ENCODE data around the gene RSPO1. TPM values are rescaled to one million over a fixed set of nuclear protein-coding genes. Genes with fewer than 3 reads are reported as not detected.

Gene RSPO1
- total RNA-seq, 2 donors from 2014 or later = not detected

GRCh38 chr1:37628026-37628556 lies 6.6 kb downstream of the RSPO1 start:
- Mint-ChIP-seq H3K36me3 (ENCODE audit: low read depth) (peaks cover 8% of the 10 kb centered on the region), H3K27me3 (peaks cover 87% of the 10 kb centered on the region), H3K4me3 (no peak overlapping the region), H3K27ac (no peak overlapping the region), H3K4me1 (peaks cover 9% of the 10 kb centered on the region)
- ATAC-seq = no peak
- H3K9me3 ChIP-seq (ENCODE audit: control insufficient read depth, low read length, poor library complexity, severe bottlenecking) = no peaks in the 10 kb centered on the region
- DNase-seq = no peak

GRCh38 chr1:37622131-37622530 lies 12.6 kb downstream of the RSPO1 start:
- H3K36me3 Mint-ChIP-seq (ENCODE audit: low read depth) = peaks cover 9% of the 10 kb centered on the region
- H3K27me3 Mint-ChIP-seq = peaks cover 55% of the 10 kb centered on the region
- DNase-seq (no peak), ATAC-seq (no peak)
- no peak overlapping the region for H3K27ac Mint-ChIP-seq
- peaks cover 17% of the 10 kb centered on the region for H3K4me1 Mint-ChIP-seq
- H3K9me3 ChIP-seq (ENCODE audit: control insufficient read depth, low read length, poor library complexity, severe bottlenecking) = no peaks in the 10 kb centered on the region
- H3K4me3 Mint-ChIP-seq = no peak overlapping the region

GRCh38 chr1:37621326-37621870 lies 13.3 kb downstream of the RSPO1 start:
- H3K36me3 Mint-ChIP-seq (ENCODE audit: low read depth) = peaks cover 9% of the 10 kb centered on the region
- H3K27me3 Mint-ChIP-seq = peaks cover 55% of the 10 kb centered on the region
- DNase-seq (no peak), ATAC-seq (no peak)
- no peak overlapping the region for H3K4me3 Mint-ChIP-seq
- no peaks in the 10 kb centered on the region for H3K9me3 ChIP-seq (ENCODE audit: control insufficient read depth, low read length, poor library complexity, severe bottlenecking)
- no peak overlapping the region for H3K27ac Mint-ChIP-seq
- peaks cover 17% of the 10 kb centered on the region for H3K4me1 Mint-ChIP-seq

GRCh38 chr1:37620707-37621106 lies 14.0 kb downstream of the RSPO1 start:
- H3K27ac Mint-ChIP-seq = no peak overlapping the region
- H3K4me3 Mint-ChIP-seq = no peak overlapping the region
- H3K9me3 ChIP-seq (ENCODE audit: control insufficient read depth, low read length, poor library complexity, severe bottlenecking) = no peaks in the 10 kb centered on the region
- peaks cover 55% of the 10 kb centered on the region for H3K27me3 Mint-ChIP-seq
- no peak for ATAC-seq
- peaks cover 17% of the 10 kb centered on the region for H3K4me1 Mint-ChIP-seq
- peaks cover 13% of the 10 kb centered on the region for H3K36me3 Mint-ChIP-seq (ENCODE audit: low read depth)
- DNase-seq = no peak

- H3K9me3 ChIP-seq (ENCODE audit: control insufficient read depth, low read length, poor library complexity, severe bottlenecking) = no peaks in the 10 kb centered on the region
- no peak for DNase-seq
- H3K36me3 Mint-ChIP-seq (ENCODE audit: low read depth) = peaks cover 14% of the 10 kb centered on the region
- ATAC-seq = no peak
- peaks cover 15% of the 10 kb centered on the region for H3K4me1 Mint-ChIP-seq
- H3K4me3 Mint-ChIP-seq = no peak overlapping the region
- peaks cover 75% of the 10 kb centered on the region for H3K27me3 Mint-ChIP-seq
- no peak overlapping the region for H3K27ac Mint-ChIP-seq
Observed at GRCh38 chr1:37616330-37616729, 18.4 kb downstream of the RSPO1 start.

GRCh38 chr1:37614105-37614504 lies 20.6 kb downstream of the RSPO1 start:
- DNase-seq (no peak), ATAC-seq (no peak)
- H3K4me1 Mint-ChIP-seq = peaks cover 13% of the 10 kb centered on the region
- no peak overlapping the region for H3K27ac Mint-ChIP-seq
- peaks cover 14% of the 10 kb centered on the region for H3K36me3 Mint-ChIP-seq (ENCODE audit: low read depth)
- peaks cover 65% of the 10 kb centered on the region for H3K27me3 Mint-ChIP-seq
- H3K4me3 Mint-ChIP-seq = no peak overlapping the region
- H3K9me3 ChIP-seq (ENCODE audit: control insufficient read depth, low read length, poor library complexity, severe bottlenecking) = no peaks in the 10 kb centered on the region

- H3K27ac Mint-ChIP-seq = no peak overlapping the region
- peaks cover 9% of the 10 kb centered on the region for H3K36me3 Mint-ChIP-seq (ENCODE audit: low read depth)
- H3K9me3 ChIP-seq (ENCODE audit: control insufficient read depth, low read length, poor library complexity, severe bottlenecking) = no peaks in the 10 kb centered on the region
- H3K4me3 Mint-ChIP-seq = no peak overlapping the region
- H3K27me3 Mint-ChIP-seq = peaks cover 48% of the 10 kb centered on the region
- no peak for DNase-seq
- H3K4me1 Mint-ChIP-seq = peaks cover 3% of the 10 kb centered on the region
- ATAC-seq = no peak
Observed at GRCh38 chr1:37612186-37612585, 22.5 kb downstream of the RSPO1 start.

- no peak for DNase-seq
- ATAC-seq = no peak
- H3K4me1 Mint-ChIP-seq = no peaks in the 10 kb centered on the region
- H3K27ac Mint-ChIP-seq = no peak overlapping the region
- peaks cover 36% of the 10 kb centered on the region for H3K27me3 Mint-ChIP-seq
- H3K4me3 Mint-ChIP-seq = no peak overlapping the region
- H3K9me3 ChIP-seq (ENCODE audit: control insufficient read depth, low read length, poor library complexity, severe bottlenecking) = no peaks in the 10 kb centered on the region
- peaks cover 3% of the 10 kb centered on the region for H3K36me3 Mint-ChIP-seq (ENCODE audit: low read depth)
Observed at GRCh38 chr1:37609994-37610393, 24.7 kb downstream of the RSPO1 start.

- Mint-ChIP-seq H3K4me3 (no peak overlapping the region), H3K36me3 (ENCODE audit: low read depth) (peaks cover 7% of the 10 kb centered on the region), H3K27me3 (peaks cover 39% of the 10 kb centered on the region), H3K4me1 (peaks cover 2% of the 10 kb centered on the region), H3K27ac (no peak overlapping the region)
- ATAC-seq (no peak), DNase-seq (no peak)
- no peaks in the 10 kb centered on the region for H3K9me3 ChIP-seq (ENCODE audit: control insufficient read depth, low read length, poor library complexity, severe bottlenecking)
Observed at GRCh38 chr1:37609002-37609401, 25.7 kb downstream of the RSPO1 start.

GRCh38 chr1:37606481-37607263 lies 28.0 kb downstream of the RSPO1 start:
- peaks cover 21% of the 10 kb centered on the region for H3K27me3 Mint-ChIP-seq
- peaks cover 5% of the 10 kb centered on the region for H3K4me1 Mint-ChIP-seq
- no peak overlapping the region for H3K4me3 Mint-ChIP-seq
- H3K9me3 ChIP-seq (ENCODE audit: control insufficient read depth, low read length, poor library complexity, severe bottlenecking) = no peaks in the 10 kb centered on the region
- H3K36me3 Mint-ChIP-seq (ENCODE audit: low read depth) = peaks cover 5% of the 10 kb centered on the region
- no peak for ATAC-seq
- H3K27ac Mint-ChIP-seq = peak overlapping the region; percentile 37
- DNase-seq = no peak

GRCh38 chr1:37605806-37606474 lies 28.8 kb downstream of the RSPO1 start:
- H3K4me3 Mint-ChIP-seq = no peak overlapping the region
- no peak for ATAC-seq
- no peaks in the 10 kb centered on the region for H3K9me3 ChIP-seq (ENCODE audit: control insufficient read depth, low read length, poor library complexity, severe bottlenecking)
- no peak overlapping the region for H3K27ac Mint-ChIP-seq
- peaks cover 5% of the 10 kb centered on the region for H3K36me3 Mint-ChIP-seq (ENCODE audit: low read depth)
- peaks cover 27% of the 10 kb centered on the region for H3K27me3 Mint-ChIP-seq
- no peak for DNase-seq
- peaks cover 5% of the 10 kb centered on the region for H3K4me1 Mint-ChIP-seq

GRCh38 chr1:37605061-37605650 lies 29.5 kb downstream of the RSPO1 start:
- DNase-seq (no peak), ATAC-seq (no peak)
- Mint-ChIP-seq H3K27me3 (peaks cover 27% of the 10 kb centered on the region), H3K36me3 (ENCODE audit: low read depth) (peaks cover 5% of the 10 kb centered on the region), H3K27ac (no peak overlapping the region), H3K4me3 (no peak overlapping the region), H3K4me1 (peaks cover 5% of the 10 kb centered on the region)
- no peaks in the 10 kb centered on the region for H3K9me3 ChIP-seq (ENCODE audit: control insufficient read depth, low read length, poor library complexity, severe bottlenecking)

Data from T-helper 17 cell (primary cell).